ENCODE data around the gene CCDC85C. TPM values are rescaled to one million over a fixed set of nuclear protein-coding genes. Genes with fewer than 3 reads are reported as not detected.

Gene CCDC85C
- total RNA-seq, 2 donors from 2014 or later = 2.7 to 3.6 TPM

- Mint-ChIP-seq H3K9me3 (no peaks in the 10 kb centered on the region), H3K4me1 (ENCODE audit: low read depth in 2 of 2) (peaks cover 0 to 3% of the 10 kb centered on the region in 2 donors), H3K4me3 (no peak overlapping the region), H3K27me3 (peaks cover 0 to 3% of the 10 kb centered on the region in 2 donors), H3K27ac (no peak overlapping the region), H3K36me3 (no peaks in the 10 kb centered on the region)
- no peak for ATAC-seq
- DNase-seq (ENCODE audit: low spot score) = no peak
These were observed 39.6 kb downstream of the CCDC85C start for GRCh38 chr14:99564256-99564925.

- Mint-ChIP-seq H3K4me3 (no peak overlapping the region), H3K27ac (no peak overlapping the region), H3K27me3 (peaks cover 0 to 3% of the 10 kb centered on the region in 2 donors), H3K4me1 (ENCODE audit: low read depth in 2 of 2) (peaks cover 0 to 3% of the 10 kb centered on the region in 2 donors), H3K36me3 (no peaks in the 10 kb centered on the region), H3K9me3 (no peaks in the 10 kb centered on the region)
- ATAC-seq = no peak
- DNase-seq (ENCODE audit: low spot score) = no peak
These were observed 40.3 kb downstream of the CCDC85C start for GRCh38 chr14:99563749-99564129.

DNA sequence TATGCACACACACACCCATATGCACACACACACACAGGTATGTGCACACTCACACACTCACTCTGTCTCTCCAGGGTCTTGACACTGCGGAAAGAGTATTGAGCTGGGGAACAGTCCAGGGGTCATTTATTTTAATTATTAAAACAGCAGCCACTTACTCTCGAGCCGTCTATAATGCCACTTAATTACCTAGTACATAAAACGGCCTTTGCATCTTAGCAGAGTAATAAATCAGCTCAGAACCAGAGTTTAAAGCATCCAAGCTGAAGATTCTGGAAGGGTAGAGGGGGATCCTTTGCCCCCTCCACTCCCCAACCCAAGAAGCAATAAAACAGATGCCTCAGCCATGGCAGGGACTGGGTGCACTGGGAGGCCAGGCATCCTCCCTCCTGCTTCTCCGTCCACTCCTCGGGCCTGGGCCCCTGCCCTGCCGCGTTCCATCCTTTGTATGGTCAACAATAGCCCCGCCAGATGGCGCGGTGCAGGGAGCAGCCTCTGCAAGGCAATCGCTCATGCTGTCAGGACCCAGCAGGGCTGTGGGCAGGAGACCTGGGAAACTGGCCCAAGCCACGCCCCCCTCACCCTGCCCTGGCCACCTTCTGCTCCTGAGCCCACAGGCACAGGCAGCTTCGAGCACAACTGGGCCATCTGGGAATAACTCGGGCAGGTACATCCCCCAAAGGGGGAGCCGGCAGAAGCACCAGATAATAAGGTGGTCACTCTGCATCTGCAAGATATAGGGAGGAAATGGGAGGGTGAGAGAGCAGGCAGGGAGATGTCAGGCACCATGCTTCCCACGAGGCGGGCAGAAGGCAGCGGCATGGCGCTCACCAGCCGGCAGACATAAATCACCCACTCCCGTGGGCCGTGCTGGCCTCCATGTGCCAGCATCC is 40.9 kb downstream of the CCDC85C start:
- H3K4me3 Mint-ChIP-seq = no peak overlapping the region
- peaks cover 0 to 3% of the 10 kb centered on the region in 2 donors for H3K4me1 Mint-ChIP-seq (ENCODE audit: low read depth in 2 of 2)
- DNase-seq (ENCODE audit: low spot score) (no peak), ATAC-seq (no peak)
- H3K27ac Mint-ChIP-seq = no peak overlapping the region
- peaks cover 0 to 3% of the 10 kb centered on the region in 2 donors for H3K27me3 Mint-ChIP-seq
- no peaks in the 10 kb centered on the region for H3K36me3 Mint-ChIP-seq
- no peaks in the 10 kb centered on the region for H3K9me3 Mint-ChIP-seq

- Mint-ChIP-seq H3K4me1 (ENCODE audit: low read depth in 2 of 2) (peaks cover 0 to 3% of the 10 kb centered on the region in 2 donors), H3K9me3 (no peaks in the 10 kb centered on the region), H3K27me3 (peaks cover 0 to 3% of the 10 kb centered on the region in 2 donors), H3K36me3 (no peaks in the 10 kb centered on the region), H3K4me3 (no peak overlapping the region), H3K27ac (no peak overlapping the region)
- DNase-seq (ENCODE audit: low spot score) (no peak), ATAC-seq (no peak)
These were observed 42.1 kb downstream of the CCDC85C start for GRCh38 chr14:99561864-99562263.

GRCh38 chr14:99560922-99561683 is 42.9 kb downstream of the CCDC85C start:
- H3K9me3 Mint-ChIP-seq = no peaks in the 10 kb centered on the region
- no peak for DNase-seq (ENCODE audit: low spot score)
- peaks cover 0 to 3% of the 10 kb centered on the region in 2 donors for H3K27me3 Mint-ChIP-seq
- no peaks in the 10 kb centered on the region for H3K36me3 Mint-ChIP-seq
- no peak for ATAC-seq
- H3K27ac Mint-ChIP-seq = no peak overlapping the region
- peaks cover 0 to 3% of the 10 kb centered on the region in 2 donors for H3K4me1 Mint-ChIP-seq (ENCODE audit: low read depth in 2 of 2)
- no peak overlapping the region for H3K4me3 Mint-ChIP-seq

DNA sequence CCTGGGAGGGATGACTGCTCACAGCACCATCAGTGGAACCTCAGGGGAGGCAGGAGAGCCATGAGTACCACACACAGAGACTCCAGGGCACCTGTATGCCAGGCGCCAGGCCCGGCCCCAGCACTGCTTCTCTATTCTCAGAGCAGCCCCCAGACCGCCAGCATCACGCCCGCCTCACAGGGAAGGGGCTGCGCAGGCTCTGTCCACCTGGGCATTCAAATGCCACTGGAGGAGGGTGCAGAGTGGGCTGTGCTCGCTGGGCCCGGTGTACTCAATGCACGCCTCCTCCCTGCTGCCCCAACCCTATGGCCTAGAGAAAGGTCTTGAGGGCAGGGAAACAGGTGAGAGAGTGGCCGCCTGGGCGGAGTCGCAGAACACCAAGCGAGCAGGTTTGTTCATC is 43.6 kb downstream of the CCDC85C start:
- H3K4me1 Mint-ChIP-seq (ENCODE audit: low read depth in 2 of 2) = peaks cover 0 to 3% of the 10 kb centered on the region in 2 donors
- H3K27me3 Mint-ChIP-seq = peaks cover 0 to 3% of the 10 kb centered on the region in 2 donors
- DNase-seq (ENCODE audit: low spot score) = no peak
- no peak overlapping the region for H3K27ac Mint-ChIP-seq
- no peaks in the 10 kb centered on the region for H3K36me3 Mint-ChIP-seq
- H3K4me3 Mint-ChIP-seq = no peak overlapping the region
- H3K9me3 Mint-ChIP-seq = no peaks in the 10 kb centered on the region
- ATAC-seq = no peak

DNA sequence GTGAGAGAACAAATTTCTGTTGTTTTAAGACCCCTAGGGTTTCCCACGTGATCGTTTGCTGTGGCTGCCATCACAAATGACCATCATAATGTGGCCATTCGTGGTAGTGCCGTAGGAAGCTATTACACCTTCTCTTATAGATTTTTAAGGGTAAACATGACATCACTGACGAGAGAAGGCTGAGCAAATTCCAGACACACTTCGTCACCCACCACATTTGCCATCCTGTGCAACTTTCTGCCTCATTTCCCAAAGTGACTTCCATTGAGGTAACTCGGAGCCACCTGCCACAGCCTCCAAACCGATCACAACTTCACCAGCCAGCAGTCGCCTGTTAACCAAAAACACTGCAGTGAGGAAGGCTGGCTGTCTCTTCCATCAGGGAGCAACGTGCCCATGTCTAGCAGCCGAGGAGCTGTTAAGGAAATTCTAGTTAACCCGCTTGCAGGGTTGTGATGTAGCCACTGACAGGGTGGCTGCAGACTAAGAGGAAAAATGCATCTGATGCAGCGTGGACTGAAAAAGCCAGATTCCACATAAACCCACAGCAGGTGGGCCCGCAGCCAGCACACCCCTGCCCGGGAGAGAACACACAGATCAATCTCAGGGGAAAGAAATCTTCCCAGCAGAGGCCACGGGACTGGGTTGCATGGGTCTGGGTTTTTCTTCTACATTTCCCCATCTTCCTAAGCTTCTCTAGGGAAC is 44.6 kb downstream of the CCDC85C start:
- peaks cover 0 to 3% of the 10 kb centered on the region in 2 donors for H3K4me1 Mint-ChIP-seq (ENCODE audit: low read depth in 2 of 2)
- peaks cover 0 to 2% of the 10 kb centered on the region in 2 donors for H3K27me3 Mint-ChIP-seq
- no peaks in the 10 kb centered on the region for H3K36me3 Mint-ChIP-seq
- H3K4me3 Mint-ChIP-seq = no peak overlapping the region
- ATAC-seq (no peak), DNase-seq (ENCODE audit: low spot score) (no peak)
- no peak overlapping the region for H3K27ac Mint-ChIP-seq
- H3K9me3 Mint-ChIP-seq = no peaks in the 10 kb centered on the region

DNA sequence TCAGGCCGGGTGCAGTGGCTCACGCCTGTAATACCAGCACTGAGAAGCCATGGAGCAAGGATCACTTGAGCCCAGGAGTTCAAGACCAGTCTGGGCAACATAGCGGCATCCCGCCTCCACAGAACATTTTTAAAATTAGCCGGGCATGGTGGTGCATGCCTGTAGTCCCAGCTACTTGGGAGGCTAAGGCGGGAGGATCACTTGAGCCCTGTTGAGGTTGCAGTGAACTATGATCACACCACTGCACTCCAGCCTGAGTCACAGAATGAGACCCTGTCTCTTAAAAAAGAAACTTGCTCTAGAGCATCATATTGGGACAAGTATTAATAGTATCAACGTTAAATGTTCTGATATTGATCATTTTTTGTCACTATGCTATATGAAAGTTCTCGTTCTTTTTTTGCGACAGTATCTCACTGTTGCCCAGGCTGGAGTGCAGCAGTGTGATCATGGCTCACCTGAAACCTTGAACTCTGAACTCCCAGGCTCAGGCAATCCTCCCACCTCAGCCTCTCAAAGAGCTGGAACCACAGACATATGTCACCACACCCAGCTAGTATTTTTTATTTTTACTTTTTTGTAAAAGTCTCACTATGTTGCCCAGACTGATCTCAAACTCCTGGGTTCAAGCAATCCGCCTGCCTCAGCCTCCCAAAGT is 47.7 kb downstream of the CCDC85C start:
- no peak for DNase-seq (ENCODE audit: low spot score)
- Mint-ChIP-seq H3K4me1 (ENCODE audit: low read depth in 2 of 2) (no peaks in the 10 kb centered on the region), H3K36me3 (no peaks in the 10 kb centered on the region), H3K27ac (no peak overlapping the region), H3K9me3 (no peaks in the 10 kb centered on the region), H3K27me3 (no peaks in the 10 kb centered on the region), H3K4me3 (no peak overlapping the region)
- no peak for ATAC-seq

DNA sequence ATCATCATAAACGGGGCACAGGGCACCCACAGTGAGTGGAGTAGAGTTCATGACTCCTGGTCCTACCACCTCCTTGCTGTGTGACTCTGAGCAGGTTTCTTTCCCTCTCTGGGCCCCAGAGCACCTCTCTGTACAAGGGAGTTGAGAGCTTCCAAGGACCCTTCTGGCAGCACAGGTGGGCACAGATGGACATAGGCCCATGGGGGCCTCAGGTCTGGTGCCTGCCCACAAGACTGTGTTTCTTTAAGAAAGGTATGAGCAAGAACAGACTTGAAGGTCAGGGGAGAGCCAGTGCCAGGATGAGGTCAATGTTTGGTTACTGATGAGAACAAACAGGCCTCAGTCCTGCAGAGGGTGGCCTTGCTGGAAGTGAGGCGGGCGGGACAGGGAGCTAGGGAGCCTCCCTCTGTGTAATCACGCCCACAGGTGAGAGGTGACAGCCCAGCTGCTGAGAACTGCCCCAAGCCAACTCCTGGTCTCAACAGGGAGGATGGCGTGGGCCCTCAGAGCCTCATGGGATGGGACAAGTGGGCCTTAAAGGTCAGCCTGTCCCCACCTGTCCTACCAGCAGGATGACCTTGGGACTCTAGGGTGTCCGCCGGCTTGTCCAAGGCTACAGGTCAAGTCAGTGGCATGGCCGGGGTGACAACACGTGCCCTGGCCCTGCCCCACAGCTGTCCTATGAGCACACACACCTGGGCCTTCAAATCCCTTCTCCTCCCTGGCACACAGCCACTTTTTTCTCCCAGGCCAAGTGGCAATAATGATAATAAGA is 49.1 kb downstream of the CCDC85C start:
- no peaks in the 10 kb centered on the region for H3K27me3 Mint-ChIP-seq
- no peak for DNase-seq (ENCODE audit: low spot score)
- no peak overlapping the region for H3K4me3 Mint-ChIP-seq
- H3K9me3 Mint-ChIP-seq = no peaks in the 10 kb centered on the region
- H3K36me3 Mint-ChIP-seq = no peaks in the 10 kb centered on the region
- H3K4me1 Mint-ChIP-seq (ENCODE audit: low read depth in 2 of 2) = no peaks in the 10 kb centered on the region
- no peak for ATAC-seq
- no peak overlapping the region for H3K27ac Mint-ChIP-seq

- DNase-seq (ENCODE audit: low spot score) (no peak), ATAC-seq (no peak)
- Mint-ChIP-seq H3K4me1 (ENCODE audit: low read depth in 2 of 2) (no peaks in the 10 kb centered on the region), H3K27me3 (no peaks in the 10 kb centered on the region), H3K9me3 (no peaks in the 10 kb centered on the region), H3K4me3 (no peak overlapping the region), H3K36me3 (no peaks in the 10 kb centered on the region), H3K27ac (no peak overlapping the region)
These were observed 49.8 kb downstream of the CCDC85C start for GRCh38 chr14:99554184-99554583.

- ATAC-seq (no peak), DNase-seq (ENCODE audit: low spot score) (no peak)
- H3K9me3 Mint-ChIP-seq = no peaks in the 10 kb centered on the region
- no peak overlapping the region for H3K27ac Mint-ChIP-seq
- no peak overlapping the region for H3K4me3 Mint-ChIP-seq
- H3K4me1 Mint-ChIP-seq (ENCODE audit: low read depth in 2 of 2) = no peaks in the 10 kb centered on the region
- H3K36me3 Mint-ChIP-seq = no peaks in the 10 kb centered on the region
- H3K27me3 Mint-ChIP-seq = no peaks in the 10 kb centered on the region
These were observed 51.3 kb downstream of the CCDC85C start for GRCh38 chr14:99552572-99553216.

- DNase-seq (ENCODE audit: low spot score) = no peak
- H3K4me1 Mint-ChIP-seq (ENCODE audit: low read depth in 2 of 2) = no peaks in the 10 kb centered on the region
- no peaks in the 10 kb centered on the region for H3K9me3 Mint-ChIP-seq
- no peaks in the 10 kb centered on the region for H3K27me3 Mint-ChIP-seq
- peak; percentile 7 for ATAC-seq
- H3K27ac Mint-ChIP-seq = no peak overlapping the region
- no peaks in the 10 kb centered on the region for H3K36me3 Mint-ChIP-seq
- no peak overlapping the region for H3K4me3 Mint-ChIP-seq
These were observed 51.9 kb downstream of the CCDC85C start for GRCh38 chr14:99552021-99552553.

Data from natural killer cell treated with Interleukin-12 subunit alpha and Interleukin-12 subunit beta and Interleukin-15 and Interleukin-18, amount 100 ng/mL, for 72 hours (primary cell).